GM12878 (cell line): ENCODE results near the gene CBFB. TPM values are rescaled to one million over a fixed set of nuclear protein-coding genes. Genes with fewer than 3 reads are reported as not detected.

Source experiments
- ATAC-seq: fragments of 200-7000 bp; cut with Tn5 transposase; 3 replicates; pipeline ENCODE4 v1.9.1; 2020; ENCODE audit warnings: mild to moderate bottlenecking, moderate library complexity
- BruUV-seq: library from RNA; stranded (reverse); fragments of 400-500 nt; replicated peaks from 2 replicates; lab custom pipeline; 2021; lab: Mats Ljungman, UMichigan
- CTCF ChIA-PET: fragments of 300-600 bp; sonication (Branson Sonifier 250); formaldehyde crosslinking; extraction: SDS; loops from one replicate; lab custom pipeline; 2021; ENCODE audit warnings: inconsistent platforms; lab: Yijun Ruan, JAX
- POLR2A ChIA-PET: fragments of 350-600 bp; formaldehyde crosslinking; extraction: SDS; loops from one replicate; lab custom pipeline; 2021; ENCODE audit warnings: inconsistent platforms; lab: Charles Lee
- RAD21 ChIA-PET: fragments of 300-600 bp; sonication (Branson Sonifier 250); formaldehyde crosslinking; loops from one replicate; lab custom pipeline; 2023; ENCODE audit warnings: antibody characterized with exemption; ENCODE audit not compliant: unreplicated experiment; lab: Charles Lee
- SMC1A ChIA-PET: fragments of 300-600 bp; sonication (Branson Sonifier 250); formaldehyde crosslinking; loops from one replicate; lab custom pipeline; 2023; ENCODE audit not compliant: unreplicated experiment, uncharacterized antibody; lab: Charles Lee
- DNase-seq: peaks from one replicate; pipeline ENCODE4 v3.0.0-alpha.2; 2011; ENCODE audit warnings: low read depth, low spot score
- FAIRE-seq: peaks from 3 replicates; lab custom pipeline; 2011; peaks lifted over from hg19 to GRCh38; lab: Jason Lieb, UNC
- H2AFZ ChIP-seq: 2 replicates; pipeline ENCODE4 v1.6.0; 2011; ENCODE audit warnings: low read depth, low read length, control low read depth; ENCODE audit not compliant: control insufficient read depth
- H3K27ac ChIP-seq: 2 replicates; pipeline ENCODE4 v1.5.1; 2011; ENCODE audit warnings: control low read depth; ENCODE audit not compliant: control insufficient read depth, insufficient read depth
- H3K27me3 ChIP-seq, 2 experiments: replicated peaks in 1 of 2; 2 replicates each; pipeline versions ENCODE4 v1.6.0 to v1.6.1; 2011; ENCODE audit warnings: low read length in 1 of 2; ENCODE audit not compliant: control insufficient read depth in 2 of 2, insufficient read depth in 2 of 2
- H3K36me3 ChIP-seq, 2 experiments: 2 replicates each; pipeline ENCODE4 v1.5.1; 2011; ENCODE audit warnings: low read length in 1 of 2; ENCODE audit not compliant: control insufficient read depth in 2 of 2, insufficient read depth in 2 of 2
- H3K4me1 ChIP-seq: 2 replicates; pipeline ENCODE4 v1.6.1; 2011; ENCODE audit warnings: mild to moderate bottlenecking, low read length, moderate library complexity, mixed read lengths; ENCODE audit not compliant: control insufficient read depth, insufficient read depth
- H3K4me2 ChIP-seq: 2 replicates; pipeline ENCODE4 v1.6.0; 2011; ENCODE audit warnings: control low read depth; ENCODE audit not compliant: control insufficient read depth, insufficient read depth
- H3K4me3 ChIP-seq: fragments of 200-600 bp; sonication (generic); 2 replicates; pipeline ENCODE4 v1.5.1; 2016
- H3K79me2 ChIP-seq: 2 replicates; pipeline ENCODE4 v1.6.0; 2011; ENCODE audit warnings: low read length; ENCODE audit not compliant: control insufficient read depth, insufficient read depth
- H3K9ac ChIP-seq: 2 replicates; pipeline ENCODE4 v1.8.0; 2011; ENCODE audit warnings: low read length, control low read depth, mixed read lengths; ENCODE audit not compliant: control insufficient read depth, insufficient read depth
- H3K9me3 ChIP-seq: replicated peaks from 3 replicates; pipeline ENCODE4 v1.5.1; 2011; ENCODE audit warnings: mild to moderate bottlenecking, low read length; ENCODE audit not compliant: control insufficient read depth, insufficient read depth
- H4K20me1 ChIP-seq: 2 replicates; pipeline ENCODE4 v1.6.0; 2011; ENCODE audit not compliant: control insufficient read depth, insufficient read depth
- BHLHE40 ChIP-seq, 2 experiments: fragments of 450-650 bp in 1 of 2; IDR thresholded peaks; 2 replicates each; pipeline ENCODE4 v1.6.1; 2011 to 2017; ENCODE audit warnings: low read depth in 2 of 2, borderline replicate concordance in 1 of 2, improper control_type of control experiment in 1 of 2, low read length in 1 of 2, mild to moderate bottlenecking in 1 of 2
- CHD1 ChIP-seq: IDR thresholded peaks from 2 replicates; pipeline ENCODE4 v1.6.1; 2012; ENCODE audit warnings: low read depth, low read length, improper control_type of control experiment
- FOXM1 ChIP-seq: IDR thresholded peaks from 2 replicates; pipeline ENCODE4 v1.6.1; 2012; ENCODE audit warnings: low read depth, mild to moderate bottlenecking, inconsistent platforms, low read length, moderate library complexity
- HCFC1 ChIP-seq: fragments of 150-350 bp; IDR thresholded peaks from 2 replicates; pipeline ENCODE4 v1.6.1; 2014; ENCODE audit warnings: low read length
- HDAC2 ChIP-seq: fragments of 200-600 bp; sonication (generic); IDR thresholded peaks from 2 replicates; pipeline ENCODE4 v1.6.1; 2017
- KLF5 ChIP-seq: fragments of 450-650 bp; IDR thresholded peaks from 2 replicates; pipeline ENCODE4 v1.6.1; 2014; ENCODE audit warnings: mild to moderate bottlenecking; ENCODE audit not compliant: partially characterized antibody
- MTA3 ChIP-seq: IDR thresholded peaks from 2 replicates; pipeline ENCODE4 v1.6.1; 2012; ENCODE audit warnings: low read length, inconsistent platforms, borderline replicate concordance
- SRF ChIP-seq, 2 experiments: IDR thresholded peaks; 2 replicates each; pipeline ENCODE4 v1.6.1; 2011; ENCODE audit warnings: low read depth in 2 of 2, low read length in 2 of 2, mild to moderate bottlenecking in 1 of 2, moderate library complexity in 1 of 2
- WGBS: methylation state at CpG from one replicate; pipeline ENCODE4 v1.1.6; 2016; ENCODE audit warnings: low lambda C conversion rate; ENCODE audit not compliant: insufficient replicate concordance, insufficient coverage; ENCODE audit errors: missing lambda C conversion rate; 5-methylcytosine and 5-hydroxymethylcytosine counted together
- in situ Hi-C: fragments of 300-500 bp; cut with MboI; formaldehyde crosslinking; loops from 9 replicates; pipeline ENCODE4 v1.14.3; 2018; ENCODE audit warnings: mixed read lengths
- intact Hi-C: fragments of 100-400 bp; cut with micrococcal nuclease; formaldehyde crosslinking; loops from one replicate; pipeline ENCODE4 v1.14.2; 2022; ENCODE audit not compliant: unreplicated experiment
- polyA plus RNA-seq, 11 experiments: library from polyadenylated mRNA; depleted of rRNA in 4 of 11; unstranded in 6 of 11; stranded (reverse) in 5 of 11; fragments of >200 nt; fragmentation: Nextera tagmentation in 4 of 11; fragmentation: Illumina TruSeq in 1 of 11; extraction: Ambion mirVana in 4 of 11; extraction: Trizol in 1 of 11; gene quantifications; 1 replicate in 1 of 11; 2 replicates in 10 of 11; pipeline versions ENCODE4 v1.2.1 to v1.2.3, GENCODE V29; 2011 to 2016; ENCODE audit warnings: inconsistent platforms in 2 of 11, missing spikeins in 2 of 11, low read depth in 1 of 11
- total RNA-seq, 4 experiments: library from RNA; depleted of rRNA in 3 of 4; stranded (reverse); fragments of >200 nt in 3 of 4; fragmentation: Illumina TruSeq in 1 of 4; extraction: Trizol in 1 of 4; gene quantifications; 2 replicates each; pipeline versions ENCODE4 v1.2.1 to v1.2.3, GENCODE V29; 2013 to 2021
- TF ChIP-seq, protein P1 (sequence below): fragments of 450-650 bp; conservative IDR thresholded peaks from 2 replicates; pipeline ENCODE4 v1.6.1; 2017; ENCODE audit warnings: mild to moderate bottlenecking, moderate library complexity
- TF ChIP-seq, protein P2 (sequence below): fragments of 150-350 bp; IDR thresholded peaks from 2 replicates; pipeline ENCODE4 v1.6.1; 2014; ENCODE audit warnings: mild to moderate bottlenecking, low read depth, low read length
- TF ChIP-seq, protein P3 (sequence below): fragments of 450-650 bp; IDR thresholded peaks from 2 replicates; pipeline ENCODE4 v1.6.1; 2017; ENCODE audit warnings: borderline replicate concordance
- TF ChIP-seq, protein P4 (sequence below), 3 experiments: IDR thresholded peaks in 2 of 3; conservative IDR thresholded peaks in 1 of 3; 2 replicates each; pipeline ENCODE4 v1.5.1; 2011; ENCODE audit warnings: low read depth in 3 of 3, low read length in 3 of 3, mild to moderate bottlenecking in 3 of 3, control low read depth in 2 of 3, moderate library complexity in 2 of 3, inconsistent platforms in 1 of 3, mixed read lengths in 1 of 3; ENCODE audit not compliant: control insufficient read depth in 2 of 3, insufficient read depth in 1 of 3; ENCODE audit errors: extremely low read depth in 1 of 3

Gene CBFB
- total and polyA plus RNA-seq, 10 of the 15 experiments (the other 5 are each of a cell fraction or from before 2014, with no cell fraction given): 25.3 to 83.8 (median 65.7) TPM

DNA sequence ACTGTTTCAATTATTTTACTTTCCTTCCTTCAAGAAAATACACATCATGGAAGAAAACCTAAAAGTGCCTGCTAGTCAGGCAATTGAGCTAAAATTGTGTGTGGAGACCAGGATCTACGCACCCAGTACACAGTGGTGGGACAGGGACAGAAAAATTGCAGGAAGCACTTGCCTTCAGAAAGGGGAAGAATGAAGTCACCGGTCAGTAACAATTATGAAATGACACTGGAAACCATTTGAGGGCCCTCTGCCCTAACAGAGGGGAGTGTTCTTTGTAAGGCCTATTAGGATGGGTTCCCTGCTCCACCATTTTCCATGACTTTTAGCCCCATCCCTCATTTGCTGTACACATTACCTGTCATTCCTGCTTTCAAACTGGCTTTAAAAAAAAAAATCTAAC lies 76.3 kb downstream of the CBFB start (continued):
- TF ChIP-seq SRF (IDR thresholded peaks at IDR 0.05; ENCODE audit: low read depth in 2 of 2, low read length in 2 of 2): no peak

DNA sequence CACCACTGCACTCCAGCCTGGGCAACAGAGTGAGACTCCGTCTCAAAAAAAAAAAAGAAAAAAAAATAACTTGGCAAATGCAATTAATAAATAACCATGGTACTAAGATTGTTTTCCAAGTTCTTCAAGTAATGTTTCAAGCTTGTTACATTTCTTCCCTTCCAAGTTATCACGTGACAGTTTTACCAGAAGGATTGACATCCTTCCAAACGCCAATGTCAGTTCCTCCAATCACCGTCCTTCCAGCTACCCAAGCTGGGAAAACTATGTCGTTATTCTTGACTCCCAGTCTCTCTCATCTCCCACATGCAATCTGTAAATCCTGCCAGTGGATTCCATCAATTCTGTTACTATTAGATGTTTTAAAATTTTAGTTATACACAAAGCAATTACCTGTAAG lies 76.9 kb downstream of the CBFB start:
- no peaks in the 10 kb centered on the region for H4K20me1 ChIP-seq
- no peak overlapping the region for H3K4me2 ChIP-seq
- FAIRE-seq (no peak), DNase-seq (no peak), ATAC-seq (no peak)
- BruUV-seq: no TSS peak
- SMC1A ChIA-PET: interaction anchor here (1.0 to 2.2 kb wide), 3 partner anchors 9 to 78 kb away, joined by 3 to 7 read pairs (median 6); no protein-coding TSS in a partner anchor
- no peaks in the 10 kb centered on the region for H3K27me3 ChIP-seq
- H3K9ac ChIP-seq: no peak overlapping the region
- in situ Hi-C loops: no loop called here
- TF ChIP-seq, protein P1, sequence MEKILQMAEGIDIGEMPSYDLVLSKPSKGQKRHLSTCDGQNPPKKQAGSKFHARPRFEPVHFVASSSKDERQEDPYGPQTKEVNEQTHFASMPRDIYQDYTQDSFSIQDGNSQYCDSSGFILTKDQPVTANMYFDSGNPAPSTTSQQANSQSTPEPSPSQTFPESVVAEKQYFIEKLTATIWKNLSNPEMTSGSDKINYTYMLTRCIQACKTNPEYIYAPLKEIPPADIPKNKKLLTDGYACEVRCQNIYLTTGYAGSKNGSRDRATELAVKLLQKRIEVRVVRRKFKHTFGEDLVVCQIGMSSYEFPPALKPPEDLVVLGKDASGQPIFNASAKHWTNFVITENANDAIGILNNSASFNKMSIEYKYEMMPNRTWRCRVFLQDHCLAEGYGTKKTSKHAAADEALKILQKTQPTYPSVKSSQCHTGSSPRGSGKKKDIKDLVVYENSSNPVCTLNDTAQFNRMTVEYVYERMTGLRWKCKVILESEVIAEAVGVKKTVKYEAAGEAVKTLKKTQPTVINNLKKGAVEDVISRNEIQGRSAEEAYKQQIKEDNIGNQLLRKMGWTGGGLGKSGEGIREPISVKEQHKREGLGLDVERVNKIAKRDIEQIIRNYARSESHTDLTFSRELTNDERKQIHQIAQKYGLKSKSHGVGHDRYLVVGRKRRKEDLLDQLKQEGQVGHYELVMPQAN: no peak
- TF ChIP-seq HCFC1: no peak
- no peak for TF ChIP-seq BHLHE40 (IDR thresholded peaks at IDR 0.05; ENCODE audit: borderline replicate concordance in 1 of 2, low read depth in 2 of 2, low read length in 1 of 2)
- TF ChIP-seq HDAC2: no peak
- TF ChIP-seq CHD1: no peak
- TF ChIP-seq, protein P2, sequence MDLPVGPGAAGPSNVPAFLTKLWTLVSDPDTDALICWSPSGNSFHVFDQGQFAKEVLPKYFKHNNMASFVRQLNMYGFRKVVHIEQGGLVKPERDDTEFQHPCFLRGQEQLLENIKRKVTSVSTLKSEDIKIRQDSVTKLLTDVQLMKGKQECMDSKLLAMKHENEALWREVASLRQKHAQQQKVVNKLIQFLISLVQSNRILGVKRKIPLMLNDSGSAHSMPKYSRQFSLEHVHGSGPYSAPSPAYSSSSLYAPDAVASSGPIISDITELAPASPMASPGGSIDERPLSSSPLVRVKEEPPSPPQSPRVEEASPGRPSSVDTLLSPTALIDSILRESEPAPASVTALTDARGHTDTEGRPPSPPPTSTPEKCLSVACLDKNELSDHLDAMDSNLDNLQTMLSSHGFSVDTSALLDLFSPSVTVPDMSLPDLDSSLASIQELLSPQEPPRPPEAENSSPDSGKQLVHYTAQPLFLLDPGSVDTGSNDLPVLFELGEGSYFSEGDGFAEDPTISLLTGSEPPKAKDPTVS: no peak
- TF ChIP-seq KLF5: no peak
- TF ChIP-seq FOXM1: no peak
- TF ChIP-seq, protein P3, sequence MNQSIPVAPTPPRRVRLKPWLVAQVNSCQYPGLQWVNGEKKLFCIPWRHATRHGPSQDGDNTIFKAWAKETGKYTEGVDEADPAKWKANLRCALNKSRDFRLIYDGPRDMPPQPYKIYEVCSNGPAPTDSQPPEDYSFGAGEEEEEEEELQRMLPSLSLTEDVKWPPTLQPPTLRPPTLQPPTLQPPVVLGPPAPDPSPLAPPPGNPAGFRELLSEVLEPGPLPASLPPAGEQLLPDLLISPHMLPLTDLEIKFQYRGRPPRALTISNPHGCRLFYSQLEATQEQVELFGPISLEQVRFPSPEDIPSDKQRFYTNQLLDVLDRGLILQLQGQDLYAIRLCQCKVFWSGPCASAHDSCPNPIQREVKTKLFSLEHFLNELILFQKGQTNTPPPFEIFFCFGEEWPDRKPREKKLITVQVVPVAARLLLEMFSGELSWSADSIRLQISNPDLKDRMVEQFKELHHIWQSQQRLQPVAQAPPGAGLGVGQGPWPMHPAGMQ: no peak
- no peak for TF ChIP-seq MTA3
- TF ChIP-seq, protein P4, sequence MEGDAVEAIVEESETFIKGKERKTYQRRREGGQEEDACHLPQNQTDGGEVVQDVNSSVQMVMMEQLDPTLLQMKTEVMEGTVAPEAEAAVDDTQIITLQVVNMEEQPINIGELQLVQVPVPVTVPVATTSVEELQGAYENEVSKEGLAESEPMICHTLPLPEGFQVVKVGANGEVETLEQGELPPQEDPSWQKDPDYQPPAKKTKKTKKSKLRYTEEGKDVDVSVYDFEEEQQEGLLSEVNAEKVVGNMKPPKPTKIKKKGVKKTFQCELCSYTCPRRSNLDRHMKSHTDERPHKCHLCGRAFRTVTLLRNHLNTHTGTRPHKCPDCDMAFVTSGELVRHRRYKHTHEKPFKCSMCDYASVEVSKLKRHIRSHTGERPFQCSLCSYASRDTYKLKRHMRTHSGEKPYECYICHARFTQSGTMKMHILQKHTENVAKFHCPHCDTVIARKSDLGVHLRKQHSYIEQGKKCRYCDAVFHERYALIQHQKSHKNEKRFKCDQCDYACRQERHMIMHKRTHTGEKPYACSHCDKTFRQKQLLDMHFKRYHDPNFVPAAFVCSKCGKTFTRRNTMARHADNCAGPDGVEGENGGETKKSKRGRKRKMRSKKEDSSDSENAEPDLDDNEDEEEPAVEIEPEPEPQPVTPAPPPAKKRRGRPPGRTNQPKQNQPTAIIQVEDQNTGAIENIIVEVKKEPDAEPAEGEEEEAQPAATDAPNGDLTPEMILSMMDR (IDR thresholded peaks at IDR 0.05 in 2 of 3, conservative IDR thresholded peaks at IDR 0.05 in 1 of 3; ENCODE audit: control insufficient read depth in 2 of 3, extremely low read depth in 1 of 3, insufficient read depth in 1 of 3, low read depth in 3 of 3, low read length in 3 of 3): no peak
- H3K4me1 ChIP-seq: peaks cover 14% of the 10 kb centered on the region
- H3K79me2 ChIP-seq: peaks cover 10% of the 10 kb centered on the region
- POLR2A ChIA-PET: interaction anchor here (0.6 kb wide), 1 partner anchor 52 kb away, joined by 5 read pairs; no protein-coding TSS in a partner anchor
- CTCF ChIA-PET: interaction anchor here (0.7 to 8.6 kb wide), 4 partner anchors 50 to 171 kb away, joined by 3 to 205 read pairs (median 50); partner anchors contain the start of genes B3GNT9, FBXL8, NOL3 and TRADD
- H3K4me3 ChIP-seq: no peak overlapping the region
- RAD21 ChIA-PET: interaction anchor here (0.6 to 1.8 kb wide), 2 partner anchors 51 to 88 kb away, joined by 4 to 6 read pairs; no protein-coding TSS in a partner anchor
- WGBS: 83% methylated on average over 4 of the region's 5 CpGs
- H3K36me3 ChIP-seq: peaks cover 0 to 5% of the 10 kb centered on the region in 2 experiments; a peak in 1 of 4 replicates
- no peak overlapping the region for H3K27ac ChIP-seq
- intact Hi-C loops: no loop called here
- H2AFZ ChIP-seq: no peak overlapping the region
- no peaks in the 10 kb centered on the region for H3K9me3 ChIP-seq
